PFSK-1 (cell line): ENCODE measurements around the gene C16orf92.

ENCODE experiments used
- POLR2AphosphoS5 ChIP-seq: IDR thresholded peaks from 2 replicates; pipeline ENCODE4 v1.6.1; 2012; ENCODE audit warnings: low read depth, mild to moderate bottlenecking, control low read depth, low read length, moderate library complexity
- REST ChIP-seq, 2 experiments: IDR thresholded peaks; 2 replicates each; pipeline versions ENCODE4 v1.6.1 to v1.8.0; 2011 to 2012; ENCODE audit warnings: low read depth in 2 of 2, low read length in 2 of 2, control low read depth in 1 of 2, inconsistent platforms in 1 of 2, mild to moderate bottlenecking in 1 of 2, moderate library complexity in 1 of 2; ENCODE audit not compliant: insufficient read depth in 1 of 2

GRCh38 chr16:30063893-30064728 is 41.1 kb downstream of the C16orf92 start:
- TF ChIP-seq REST (IDR thresholded peaks at IDR 0.05; ENCODE audit: insufficient read depth in 1 of 2, low read depth in 2 of 2, low read length in 2 of 2) = no peak
- TF ChIP-seq POLR2AphosphoS5 = no peak
